B cell (primary cell): ENCODE data around the gene CCDC3.

Source experiments
- EZH2 ChIP-seq: IDR thresholded peaks from 2 replicates; pipeline ENCODE4 v1.6.1; 2012; ENCODE audit warnings: borderline replicate concordance, low read depth, mild to moderate bottlenecking, moderate library complexity, low read length; ENCODE audit not compliant: insufficient read depth, poor library complexity, severe bottlenecking
- TF ChIP-seq, protein P1 (sequence below): fragments of 200-600 bp; IDR thresholded peaks from one replicate; pipeline ENCODE4 v1.8.0; 2022; ENCODE audit warnings: antibody characterized with exemption, mild to moderate bottlenecking

DNA sequence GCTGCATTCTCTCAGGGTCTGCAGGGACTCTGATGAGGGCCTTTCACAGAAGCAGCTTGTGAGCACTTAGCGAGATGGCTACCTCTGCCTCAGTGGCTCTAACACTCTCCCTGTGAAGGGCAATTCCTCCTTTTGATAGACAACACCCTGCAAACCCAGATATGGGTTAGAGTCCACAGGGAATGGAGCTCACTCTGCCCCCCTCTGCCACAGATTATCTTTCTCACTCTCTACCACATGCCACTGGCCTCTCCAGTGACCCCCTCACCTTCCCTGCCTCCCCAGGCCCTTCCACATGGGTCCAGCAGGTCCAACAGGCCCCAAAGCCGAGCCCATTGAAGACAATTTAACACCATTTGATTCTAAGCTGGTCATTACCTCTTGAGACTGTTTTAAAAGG, 72.1 kb downstream of the CCDC3 start:
- TF ChIP-seq, protein P1, sequence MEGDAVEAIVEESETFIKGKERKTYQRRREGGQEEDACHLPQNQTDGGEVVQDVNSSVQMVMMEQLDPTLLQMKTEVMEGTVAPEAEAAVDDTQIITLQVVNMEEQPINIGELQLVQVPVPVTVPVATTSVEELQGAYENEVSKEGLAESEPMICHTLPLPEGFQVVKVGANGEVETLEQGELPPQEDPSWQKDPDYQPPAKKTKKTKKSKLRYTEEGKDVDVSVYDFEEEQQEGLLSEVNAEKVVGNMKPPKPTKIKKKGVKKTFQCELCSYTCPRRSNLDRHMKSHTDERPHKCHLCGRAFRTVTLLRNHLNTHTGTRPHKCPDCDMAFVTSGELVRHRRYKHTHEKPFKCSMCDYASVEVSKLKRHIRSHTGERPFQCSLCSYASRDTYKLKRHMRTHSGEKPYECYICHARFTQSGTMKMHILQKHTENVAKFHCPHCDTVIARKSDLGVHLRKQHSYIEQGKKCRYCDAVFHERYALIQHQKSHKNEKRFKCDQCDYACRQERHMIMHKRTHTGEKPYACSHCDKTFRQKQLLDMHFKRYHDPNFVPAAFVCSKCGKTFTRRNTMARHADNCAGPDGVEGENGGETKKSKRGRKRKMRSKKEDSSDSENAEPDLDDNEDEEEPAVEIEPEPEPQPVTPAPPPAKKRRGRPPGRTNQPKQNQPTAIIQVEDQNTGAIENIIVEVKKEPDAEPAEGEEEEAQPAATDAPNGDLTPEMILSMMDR, result no peak
- no peak for TF ChIP-seq EZH2
